HG03280 (cell line): ENCODE results near the gene CDCP1.

Experiments
- ATAC-seq: cut with Tn5 transposase; IDR thresholded peaks from one replicate; pipeline ENCODE4 v1.9.1; 2021; ENCODE audit warnings: mild to moderate bottlenecking, moderate library complexity; ENCODE audit not compliant: unreplicated experiment

CDCP1 gene

DNA sequence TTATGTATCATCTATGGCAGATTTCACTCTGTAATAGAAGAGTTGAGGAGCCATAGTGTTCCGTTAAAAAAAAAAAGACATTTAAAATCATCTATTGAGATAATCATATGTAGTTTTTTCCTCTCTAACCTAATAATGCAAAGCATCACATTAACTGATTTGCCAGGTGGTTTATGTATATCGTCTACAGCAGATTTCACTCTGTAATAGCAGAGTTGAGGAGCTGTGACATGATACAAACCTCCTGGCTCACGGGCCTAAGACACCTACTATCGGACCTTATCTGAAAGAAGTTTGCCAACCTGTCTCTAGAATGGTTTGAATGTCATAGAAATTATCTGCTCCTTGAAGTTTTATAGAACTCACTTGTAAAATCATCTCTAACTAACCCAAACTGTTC is 29.8 kb downstream of the CDCP1 start:
- ATAC-seq, result no peak

DNA sequence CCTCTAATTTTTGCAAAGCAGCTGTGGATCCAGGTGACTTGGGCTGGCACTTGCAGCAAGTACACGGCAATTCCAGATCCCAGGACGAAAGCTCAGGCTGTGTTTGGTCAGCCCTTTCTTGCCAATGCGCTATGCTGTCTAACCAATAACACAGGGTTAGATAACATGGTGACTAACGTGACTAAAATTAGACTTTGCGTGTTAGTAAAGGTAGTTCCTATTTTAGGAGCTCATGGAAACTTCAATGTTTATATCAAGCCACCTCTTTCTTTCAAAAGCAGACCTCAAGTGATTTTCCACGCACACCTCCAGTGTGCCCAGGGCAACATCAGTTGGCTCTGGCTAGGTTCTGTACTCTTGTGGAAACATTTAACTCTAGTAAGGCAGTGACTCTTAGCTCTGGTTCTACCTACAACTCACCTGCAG is 32.5 kb downstream of the CDCP1 start:
- no peak for ATAC-seq

DNA sequence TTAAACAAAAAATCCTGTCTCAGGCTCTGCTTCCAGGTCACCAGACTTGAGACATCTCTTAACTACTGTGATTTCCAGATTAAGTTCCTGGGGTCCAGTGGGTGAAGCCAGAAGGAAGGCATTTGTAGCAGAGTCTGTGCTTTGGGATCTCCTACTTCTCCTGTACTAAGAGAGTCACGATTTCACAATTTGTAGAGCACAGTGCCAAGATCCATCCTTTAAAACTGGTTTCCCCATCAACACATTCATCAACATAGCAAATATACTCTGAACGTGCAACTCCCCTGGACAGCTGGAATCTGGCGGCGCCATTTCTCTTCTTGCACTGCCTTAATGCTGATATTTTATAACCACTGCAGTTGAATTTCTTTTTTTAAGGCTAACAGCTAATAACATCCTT is 33.2 kb downstream of the CDCP1 start:
- no peak for ATAC-seq

DNA sequence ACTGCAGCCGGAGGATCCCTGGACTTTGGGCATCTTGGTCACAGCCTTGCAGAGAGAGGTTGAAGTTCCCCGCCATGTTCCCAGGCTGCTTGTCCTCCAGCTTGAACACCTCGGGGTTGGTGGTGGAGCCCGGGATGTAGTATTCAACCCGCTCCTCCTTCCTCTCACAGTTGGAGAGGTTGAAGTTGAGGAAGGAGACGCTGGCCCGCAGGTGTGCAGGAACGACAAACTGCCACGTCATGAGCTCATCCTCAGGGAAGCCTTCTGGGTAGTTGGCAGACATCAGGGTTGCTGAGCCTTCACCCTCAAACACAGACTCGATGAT is 35.7 kb downstream of the CDCP1 start:
- ATAC-seq, result no peak

DNA sequence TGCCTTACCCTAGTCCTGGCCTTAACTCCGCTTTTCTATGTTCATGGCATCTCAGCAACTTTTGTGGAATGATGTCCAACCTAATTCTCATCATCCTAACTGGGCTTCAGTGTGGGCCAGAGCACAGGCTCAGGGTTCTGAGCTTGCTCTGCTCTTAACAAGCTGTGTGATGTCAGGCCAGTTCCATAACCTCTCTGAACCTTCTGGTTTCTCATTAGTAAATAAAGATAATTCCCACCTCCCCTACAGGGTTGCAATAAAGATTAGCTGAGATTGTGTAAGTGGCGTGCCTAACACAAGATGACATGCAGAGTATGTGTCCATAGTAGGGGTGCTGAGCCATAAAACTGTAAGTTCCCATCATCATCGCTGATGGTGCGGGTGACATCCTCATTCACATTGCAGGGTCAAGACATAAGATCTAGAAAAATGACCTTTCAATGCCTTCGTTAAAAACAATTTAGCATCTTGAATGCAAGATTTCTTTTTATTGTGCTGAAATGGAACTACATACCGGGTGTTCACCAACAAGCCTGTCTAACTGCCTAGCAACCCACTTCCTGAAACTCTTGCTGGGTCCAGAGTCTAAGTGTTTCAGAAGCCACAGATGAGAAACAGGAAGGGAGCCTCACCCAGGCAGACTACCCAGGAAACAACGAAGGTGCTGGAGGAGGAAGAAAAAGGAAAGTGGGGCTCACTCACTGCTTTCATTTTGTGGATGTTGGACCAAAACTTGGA is 36.2 kb downstream of the CDCP1 start:
- no peak for ATAC-seq

DNA sequence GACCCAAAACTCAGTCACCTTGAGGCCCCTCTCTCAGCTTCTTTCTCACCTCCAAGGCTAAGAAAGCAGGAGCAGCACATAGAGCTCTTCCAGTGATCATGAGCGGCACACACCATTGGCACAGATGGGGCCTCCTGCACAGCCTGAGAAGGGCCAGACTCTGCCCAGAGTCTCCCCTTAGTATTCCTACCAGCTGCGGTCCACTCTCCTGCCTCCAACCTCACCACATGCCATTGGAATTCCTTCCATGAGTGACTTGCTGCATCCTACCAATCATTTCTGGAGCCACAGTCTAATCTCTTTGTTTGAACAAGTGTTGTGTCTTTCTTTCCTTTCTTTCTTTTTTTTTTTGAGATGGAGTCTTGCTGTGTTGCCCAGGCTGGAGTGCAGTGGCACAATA is 39.3 kb downstream of the CDCP1 start:
- no peak for ATAC-seq

DNA sequence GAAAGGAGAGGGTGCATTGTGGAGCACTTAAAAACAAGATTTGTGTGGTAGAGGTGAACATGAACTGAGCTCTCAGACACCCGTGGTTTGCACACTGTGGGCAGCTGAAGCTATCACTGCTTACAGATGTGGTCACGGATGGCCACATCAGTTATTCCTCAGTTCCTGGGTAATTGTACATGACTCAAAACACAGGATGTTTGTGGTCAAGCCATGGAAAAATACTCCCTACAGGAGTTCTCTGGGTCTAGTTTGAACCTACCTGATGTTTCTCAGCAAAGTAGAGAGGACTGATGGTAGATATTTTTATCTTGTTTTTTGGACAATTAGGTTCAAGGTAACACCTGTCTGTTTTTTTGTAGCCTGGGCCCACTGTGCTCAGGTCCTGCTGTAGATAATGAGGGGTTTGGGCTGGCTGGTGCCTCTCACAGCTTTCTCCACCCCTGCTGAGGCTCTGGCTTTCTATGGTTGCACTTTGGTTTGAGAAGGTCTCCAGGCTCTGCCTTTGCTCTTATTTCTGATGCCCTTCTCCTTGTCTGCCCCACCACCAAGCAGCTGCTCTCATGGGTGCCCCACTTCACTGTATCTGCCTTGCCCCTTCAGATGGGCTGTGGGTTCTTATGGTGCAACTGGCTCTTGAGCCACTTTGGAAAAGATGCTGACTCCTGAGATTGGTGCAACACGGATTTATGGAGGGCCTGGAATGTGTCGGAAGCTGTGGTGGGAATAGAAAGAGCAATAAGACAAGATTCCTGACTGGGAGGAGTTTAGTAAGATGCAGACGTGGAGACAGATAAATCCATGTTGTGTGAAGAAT is 40.1 kb downstream of the CDCP1 start:
- no peak for ATAC-seq

DNA sequence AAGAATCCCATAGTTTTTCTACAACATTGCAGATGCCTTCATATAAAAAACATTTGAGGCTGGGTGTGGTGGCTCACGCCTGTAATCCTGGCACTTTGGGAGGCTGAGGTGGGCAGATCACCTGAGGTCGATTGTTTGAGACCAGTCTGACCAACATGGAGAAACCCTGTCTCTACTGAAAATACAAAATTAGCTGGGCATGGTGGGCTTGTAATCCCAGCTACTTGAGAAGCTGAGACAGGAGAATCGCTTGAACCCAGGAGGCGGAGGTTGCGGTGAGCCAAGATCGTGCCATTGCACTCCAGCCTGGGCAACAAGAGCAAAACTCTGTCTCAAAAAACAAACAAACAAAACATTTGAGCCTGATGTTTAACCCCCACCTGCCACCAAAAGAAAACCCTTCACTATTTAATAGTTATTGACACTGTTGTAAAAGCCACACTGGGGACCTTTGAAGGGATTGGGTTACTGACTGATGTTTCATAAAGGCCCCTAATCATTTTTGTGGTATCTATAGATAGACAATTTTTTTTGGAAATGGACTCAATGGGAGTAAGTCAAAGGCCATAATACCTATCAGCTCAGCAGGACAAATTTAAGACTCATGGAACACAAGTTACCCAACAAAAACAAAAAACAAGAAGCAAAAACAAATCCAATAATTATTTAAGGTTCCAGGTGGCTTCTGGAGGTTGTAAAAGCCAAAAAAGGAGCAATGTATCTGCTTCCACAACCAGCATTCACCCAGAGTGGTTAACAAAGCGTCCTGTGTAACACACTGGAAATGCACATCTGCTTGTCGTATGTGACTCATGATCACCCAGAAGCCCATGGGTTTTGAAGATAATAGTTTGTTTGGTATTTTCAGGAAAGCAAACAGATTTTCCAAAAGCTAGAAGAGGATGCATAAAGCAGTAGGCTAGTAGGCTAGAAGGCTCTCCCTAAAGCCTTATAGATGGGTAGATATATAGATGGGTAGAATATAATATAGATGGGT is 41.2 kb downstream of the CDCP1 start:
- ATAC-seq, result no peak

DNA sequence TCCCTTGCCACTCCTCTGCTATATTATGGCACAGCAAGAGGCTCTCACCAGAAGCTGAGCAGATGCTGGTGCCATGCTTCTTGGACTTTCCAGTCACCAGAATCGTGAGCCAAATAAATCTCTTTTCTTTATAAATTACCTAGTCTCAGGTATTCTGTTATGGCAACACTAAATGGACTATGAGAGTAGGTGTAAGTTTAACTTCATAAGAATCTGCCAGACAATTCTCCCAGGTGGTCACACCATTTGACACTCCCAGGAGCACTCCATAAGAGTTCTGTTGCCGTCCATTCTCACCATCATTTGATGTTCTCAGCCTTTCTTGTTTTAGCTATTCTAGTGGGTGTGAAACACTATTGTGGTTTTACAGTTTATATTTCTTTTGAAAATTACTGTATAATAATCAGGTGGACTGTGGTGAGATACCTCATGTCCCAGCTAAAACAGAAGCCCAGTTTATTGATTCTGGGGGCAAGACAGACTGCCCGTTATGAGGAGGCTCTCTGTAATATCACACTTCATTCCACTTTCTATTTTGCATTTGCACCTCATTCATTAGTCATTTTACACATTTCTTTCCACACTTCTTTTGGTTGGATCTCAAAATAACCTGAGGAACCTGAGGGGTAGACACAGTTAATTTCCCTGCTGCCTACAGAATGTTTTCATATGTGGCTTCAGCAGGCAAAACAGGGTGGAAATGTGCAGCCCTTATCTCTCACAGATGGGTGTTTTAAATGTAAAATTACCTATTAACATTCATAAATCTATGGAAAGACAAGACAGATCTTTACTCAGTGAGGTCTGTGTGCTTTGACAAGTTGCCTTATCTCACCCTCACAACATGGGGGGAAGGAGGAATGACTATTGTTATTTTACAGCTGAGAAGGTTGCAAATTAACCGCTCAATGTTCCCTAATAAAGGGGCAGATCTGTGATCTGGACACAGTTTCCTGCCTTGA is 42.1 kb downstream of the CDCP1 start:
- no peak for ATAC-seq

DNA sequence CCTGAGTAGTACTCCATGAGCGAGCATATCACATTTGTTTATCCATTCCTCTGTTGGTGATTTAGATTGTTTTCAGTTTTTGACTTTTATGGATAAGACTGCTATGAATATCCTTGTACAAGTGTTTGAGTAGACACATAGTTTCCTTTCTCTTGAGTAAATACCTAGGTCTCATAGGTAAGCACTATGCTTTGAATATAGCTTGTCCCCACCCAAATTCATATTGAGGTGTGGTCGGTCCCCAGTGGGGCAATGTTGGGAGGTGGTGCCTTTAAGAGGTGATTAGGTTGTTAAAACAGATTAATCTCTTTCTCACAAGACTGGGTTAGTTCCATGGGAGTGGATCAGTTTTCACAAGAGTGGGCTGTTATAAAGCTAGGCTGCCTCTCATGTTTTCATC is 42.8 kb downstream of the CDCP1 start:
- ATAC-seq, result no peak

DNA sequence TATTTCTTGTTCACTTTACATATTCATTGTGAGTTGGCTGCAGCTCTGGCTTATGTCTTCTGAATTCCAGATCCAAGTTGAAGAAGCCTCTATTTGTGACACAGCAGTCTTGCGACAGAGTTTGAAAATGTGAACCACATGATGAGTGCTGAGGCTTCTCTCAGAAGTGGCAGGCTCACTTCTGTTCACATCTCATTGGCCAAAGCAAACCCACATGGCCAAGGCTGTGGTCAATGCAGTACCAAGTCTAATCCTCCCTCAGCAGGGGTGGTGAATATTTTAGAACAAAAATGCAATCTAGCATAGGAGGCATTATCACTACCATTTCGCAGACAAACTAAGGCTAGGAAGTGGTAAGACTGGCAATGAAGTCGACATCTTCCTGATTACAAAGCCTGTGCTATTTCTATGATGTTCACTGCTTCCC is 45.2 kb downstream of the CDCP1 start:
- no peak for ATAC-seq

DNA sequence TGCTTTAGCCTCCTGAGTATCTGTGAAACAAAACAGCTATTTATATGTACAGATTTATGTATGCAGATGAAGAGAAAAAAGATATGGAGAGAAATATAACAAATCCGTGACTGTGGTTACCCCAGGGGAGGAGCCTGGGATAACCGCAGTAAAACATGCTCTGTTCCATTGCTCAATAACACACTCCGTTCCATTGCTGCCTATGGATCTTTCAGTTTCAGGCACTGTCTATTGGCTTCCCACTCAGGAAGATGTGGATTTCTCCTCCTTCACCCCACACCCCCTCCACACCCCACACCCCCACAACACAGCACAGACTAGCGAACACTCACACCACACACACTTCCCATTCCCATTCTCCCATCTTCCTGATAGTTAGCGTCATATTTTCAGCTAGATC is 47.9 kb downstream of the CDCP1 start:
- ATAC-seq, result no peak

DNA sequence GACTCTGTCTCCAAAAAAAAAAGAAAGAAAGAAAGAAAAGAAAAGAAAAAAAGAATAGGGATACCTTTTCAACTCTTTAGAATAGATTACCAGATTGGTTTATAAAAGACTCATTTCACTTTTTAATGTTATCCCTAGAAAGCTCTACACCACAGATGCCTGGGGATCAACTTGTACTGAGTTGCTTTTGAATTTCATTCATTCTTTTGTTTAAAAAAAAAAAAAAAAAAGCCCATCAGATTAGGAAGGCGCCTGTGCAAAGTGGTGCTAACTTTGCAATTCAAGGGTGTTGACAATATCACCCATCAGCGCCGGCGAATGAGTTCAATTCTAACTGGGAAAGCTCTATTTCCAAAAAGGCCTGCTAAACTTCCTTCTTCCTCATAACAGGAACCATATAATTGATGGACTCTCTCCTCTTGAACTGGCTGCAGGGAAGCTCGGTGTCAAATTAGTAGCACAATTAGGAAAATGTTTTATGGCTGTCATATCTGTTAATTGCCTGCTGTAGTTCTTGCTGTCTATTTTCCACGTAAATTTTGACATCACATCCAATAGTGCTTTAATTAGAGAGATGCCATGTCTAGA is 48.8 kb downstream of the CDCP1 start:
- ATAC-seq, result no peak

DNA sequence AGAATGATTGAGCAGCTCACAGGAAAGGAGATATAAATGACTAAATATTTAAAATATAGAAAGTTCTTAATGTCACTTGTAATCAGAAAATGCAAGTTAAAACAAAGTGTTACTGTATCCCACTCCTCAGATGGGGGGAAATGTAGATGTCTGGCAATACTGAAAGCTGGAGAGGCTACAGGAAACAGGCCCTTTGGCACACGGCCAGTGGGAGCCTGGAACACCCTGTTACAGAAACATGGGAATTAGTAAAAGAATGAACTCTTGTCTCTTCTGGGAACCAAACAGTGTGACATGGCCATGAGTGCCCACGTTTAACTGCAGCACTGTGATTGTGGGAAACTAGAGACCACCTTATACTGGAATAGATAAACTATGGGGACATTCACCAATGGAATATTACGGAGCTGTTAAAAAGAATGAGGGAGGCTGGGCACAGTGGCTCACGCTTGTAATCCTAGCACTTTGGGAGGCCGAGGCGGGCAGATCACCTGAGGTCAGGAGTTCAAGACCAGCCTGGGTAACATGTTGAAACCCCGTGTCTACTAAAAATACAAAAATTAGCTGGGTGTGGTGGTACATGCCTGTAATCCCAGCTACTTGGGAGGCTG is 50.2 kb downstream of the CDCP1 start:
- ATAC-seq, result no peak

DNA sequence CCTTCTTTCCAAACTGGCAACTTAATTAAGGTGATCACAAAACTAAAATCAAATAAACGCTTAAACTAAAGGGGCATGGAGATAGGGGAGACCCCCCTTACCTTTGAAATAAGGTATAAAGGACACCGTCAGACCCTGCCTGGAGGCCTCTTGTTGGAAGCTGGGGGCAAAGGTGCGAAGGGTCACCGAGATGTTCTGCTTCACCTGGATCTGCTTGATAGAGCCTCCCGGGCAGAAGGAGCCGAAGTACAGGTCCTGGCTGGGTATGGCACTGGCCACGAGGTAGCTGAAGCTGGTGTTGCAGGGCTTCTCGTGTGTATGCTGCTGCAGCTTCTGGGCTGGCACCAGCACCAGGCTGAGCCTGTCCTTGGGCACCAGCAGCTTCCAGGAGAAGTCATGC is 53.0 kb downstream of the CDCP1 start:
- ATAC-seq, result no peak

DNA sequence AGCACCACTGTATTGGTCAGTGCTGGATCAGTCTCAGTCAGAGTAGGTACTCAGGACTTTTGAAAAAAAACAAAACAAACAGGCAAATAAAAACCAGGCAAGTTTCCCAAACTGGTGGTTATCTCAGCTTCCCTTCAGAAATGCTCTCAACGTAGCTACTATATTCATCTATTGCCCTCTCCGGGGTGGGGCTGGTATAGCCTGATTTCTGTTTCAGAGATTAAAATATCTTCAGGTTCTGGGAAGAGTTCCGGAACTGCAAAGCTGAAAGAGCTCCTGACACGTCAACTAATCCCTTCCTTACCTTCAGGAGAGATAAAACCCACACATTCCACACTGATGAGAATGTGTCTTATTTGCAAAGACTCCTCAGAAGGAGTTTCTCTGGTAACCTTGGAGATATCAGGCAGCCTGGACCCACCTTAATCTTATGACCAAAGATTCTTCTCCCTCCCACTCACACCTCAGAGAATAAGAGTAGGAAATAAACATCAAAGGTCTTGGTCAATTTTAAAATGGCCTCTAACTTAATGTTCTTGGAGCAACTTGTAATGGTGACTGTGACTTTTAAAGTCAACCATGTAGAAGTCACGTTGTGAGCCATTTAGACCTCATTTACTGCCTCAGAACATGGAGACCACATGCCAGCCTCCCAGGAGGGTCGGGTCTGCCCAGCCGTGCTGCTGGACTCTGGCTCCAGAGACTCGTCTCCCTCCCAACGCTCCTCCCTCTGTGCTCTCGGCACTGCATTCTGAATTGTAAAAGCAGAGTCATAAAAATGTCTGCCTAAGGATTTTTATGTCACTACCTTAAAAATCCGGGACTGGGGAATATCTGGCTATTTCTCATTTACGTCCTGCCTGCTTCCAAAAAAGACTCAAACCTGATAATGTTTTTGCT is 53.8 kb downstream of the CDCP1 start:
- ATAC-seq, result no peak

DNA sequence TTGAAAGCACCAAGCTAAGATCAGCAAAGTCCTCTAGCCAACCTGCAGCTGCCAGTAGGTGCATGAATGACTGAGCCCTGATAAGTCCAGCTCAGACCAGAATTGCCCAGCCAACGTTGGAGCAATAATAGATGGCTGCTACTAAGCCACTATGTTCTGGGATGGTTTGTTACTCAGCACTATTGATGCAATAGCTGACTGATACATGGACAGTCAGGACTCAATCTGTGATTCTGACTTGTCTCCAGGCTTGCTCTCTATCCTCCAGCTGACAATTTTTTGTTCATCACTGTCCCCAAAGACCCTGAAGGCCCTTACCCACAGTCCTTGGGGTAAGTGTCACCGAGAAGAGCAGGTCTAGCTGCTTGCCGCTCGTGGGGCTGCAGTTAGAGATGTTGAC is 55.3 kb downstream of the CDCP1 start:
- no peak for ATAC-seq
